Naive thymus-derived CD8-positive, alpha-beta T cell (primary cell): ENCODE data around the gene HERC6. TPM values are rescaled to one million over a fixed set of nuclear protein-coding genes. Genes with fewer than 3 reads are reported as not detected.
"Not testable (repeated sequence)": the region's sequence is repeated elsewhere in the genome, so short reads cannot be mapped to it uniquely, and the experiment has no call there.

Experiments used
- ATAC-seq, 2 donors: fragments of 150-1000 bp; cut with Tn5 transposase in 1 of 2; sonication (Bioruptor Pico), chemical (Tn5 transposase) in 1 of 2; 1 replicate in 1 of 2; 2 replicates in 1 of 2; pipeline ENCODE4 v1.10.0; 2021; ENCODE audit warnings: mild to moderate bottlenecking in 2 of 2, moderate library complexity in 2 of 2
- POLR2A ChIA-PET: fragments of 350-600 bp; sonication (Branson Sonifier 250); formaldehyde crosslinking; loops from one replicate; lab custom pipeline; 2021; ENCODE audit warnings: antibody characterized with exemption; lab: Charles Lee
- DNase-seq, 10 donors: peaks; one replicate each; pipeline versions ENCODE4 v3.0.0 to v3.0.0-alpha.2; 2020 to 2022
- H3K27ac Mint-ChIP-seq, 10 donors: one replicate each; pipeline ENCODE4 v1.8.0; 2020 to 2022; ENCODE audit warnings: mild to moderate bottlenecking in 10 of 10, mixed read lengths in 10 of 10, moderate library complexity in 4 of 10, inconsistent platforms in 1 of 10
- H3K27me3 Mint-ChIP-seq, 5 donors: one replicate each; pipeline ENCODE4 v1.8.0; 2021 to 2022; ENCODE audit warnings: mixed read lengths in 5 of 5
- H3K36me3 Mint-ChIP-seq, 3 donors: one replicate each; pipeline ENCODE4 v1.8.0; 2020 to 2022; ENCODE audit warnings: mixed read lengths in 3 of 3, mild to moderate bottlenecking in 2 of 3, inconsistent platforms in 1 of 3
- H3K4me1 Mint-ChIP-seq, 4 donors: one replicate each; pipeline ENCODE4 v1.8.0; 2021 to 2022; ENCODE audit warnings: mixed read lengths in 4 of 4
- H3K4me3 Mint-ChIP-seq, 10 donors: one replicate each; pipeline ENCODE4 v1.8.0; 2020 to 2022; ENCODE audit warnings: mild to moderate bottlenecking in 10 of 10, mixed read lengths in 10 of 10, moderate library complexity in 6 of 10, inconsistent platforms in 1 of 10
- H3K9me3 Mint-ChIP-seq, 9 donors: one replicate each; pipeline ENCODE4 v1.8.0; 2020 to 2022; ENCODE audit warnings: mixed read lengths in 9 of 9, mild to moderate bottlenecking in 3 of 9, inconsistent platforms in 1 of 9, moderate library complexity in 1 of 9
- polyA plus RNA-seq, 3 donors: library from polyadenylated mRNA; unstranded; fragments of 300-500 nt; fragmentation: Illumina TruSeq; gene quantifications; one replicate each; pipeline ENCODE4 v1.2.3, GENCODE V29; 2021
- total RNA-seq, 8 experiments: library from RNA in 2 of 8; stranded (reverse) in 2 of 8; gene quantifications; one replicate each; pipeline ENCODE4 v1.2.3 and lab custom pipeline; 2021 to 2026

Gene HERC6
- 10 to 100 TPM; 31.8 to 35.5 TPM for total RNA-seq
- polyA plus RNA-seq, result 10 to 100 TPM; 10.8 to 18.4 (median 18.1) TPM
- total RNA-seq (lab: John Stamatoyannopoulos, UW), result 5.7 to 40.3 (median 19.3) reads per million in 6 experiments

- H3K4me1 Mint-ChIP-seq, result peaks cover 16 to 47% (median 38%) of the 10 kb centered on the region in 4 donors
- H3K27me3 Mint-ChIP-seq, result no peaks in the 10 kb centered on the region
- DNase-seq (peak; percentile 43 to 80 (median 68)), ATAC-seq (peak; percentile 69 to 74)
- H3K4me3 Mint-ChIP-seq, result peak within 1 kb of the TSS; percentile 90 to 97 (median 96)
- POLR2A ChIA-PET, result interaction anchor here (0.6 to 2.9 kb wide), 10 partner anchors 37 to 214 kb away, joined by 3 to 40 read pairs (median 4); partner anchors contain the start of genes HERC3, HERC5, PPM1K and PYURF
- peaks cover 0 to 2% (median 0%) of the 10 kb centered on the region in 9 donors for H3K9me3 Mint-ChIP-seq
- peaks cover 0 to 8% (median 4%) of the 10 kb centered on the region in 3 donors for H3K36me3 Mint-ChIP-seq
- H3K27ac Mint-ChIP-seq, result peak within 1 kb of the TSS; percentile 90 to 98 (median 96)
Measured at GRCh38 chr4:88378691-88379559, at the start of gene HERC6. Gene HERC6 (plus strand): TSS chr4:88378852. CDS start chr4:88378922, 70 bp downstream.

- no peaks in the 10 kb centered on the region for H3K36me3 Mint-ChIP-seq
- DNase-seq (no peak), ATAC-seq (no peak)
- H3K4me3 Mint-ChIP-seq, result no peak overlapping the region
- H3K4me1 Mint-ChIP-seq, result peaks cover 3 to 12% (median 5%) of the 10 kb centered on the region in 4 donors
- POLR2A ChIA-PET, result no interaction called here
- peaks cover 0 to 2% (median 0%) of the 10 kb centered on the region in 9 donors for H3K9me3 Mint-ChIP-seq
- H3K27ac Mint-ChIP-seq, result peak overlapping the region in 1 of 10 donors; percentile 12
- peaks cover 0 to 8% (median 2%) of the 10 kb centered on the region in 5 donors for H3K27me3 Mint-ChIP-seq
Measured at GRCh38 chr4:88333741-88334405, 44.8 kb upstream of the HERC6 start.

- peaks cover 0 to 2% (median 0%) of the 10 kb centered on the region in 9 donors for H3K9me3 Mint-ChIP-seq
- H3K4me1 Mint-ChIP-seq, result peaks cover 3 to 12% (median 5%) of the 10 kb centered on the region in 4 donors
- ATAC-seq (no peak), DNase-seq (no peak)
- no peaks in the 10 kb centered on the region for H3K36me3 Mint-ChIP-seq
- H3K4me3 Mint-ChIP-seq, result no peak overlapping the region
- peaks cover 0 to 8% (median 2%) of the 10 kb centered on the region in 5 donors for H3K27me3 Mint-ChIP-seq
- no peak overlapping the region for H3K27ac Mint-ChIP-seq
- POLR2A ChIA-PET, result no interaction called here
Measured at GRCh38 chr4:88335092-88335665, 43.5 kb upstream of the HERC6 start.

- H3K27me3 Mint-ChIP-seq, result no peaks in the 10 kb centered on the region
- no peak for DNase-seq
- no peaks in the 10 kb centered on the region for H3K36me3 Mint-ChIP-seq
- no peaks in the 10 kb centered on the region for H3K9me3 Mint-ChIP-seq
- no peak for ATAC-seq
- no peaks in the 10 kb centered on the region for H3K4me1 Mint-ChIP-seq
- no peak overlapping the region for H3K27ac Mint-ChIP-seq
- POLR2A ChIA-PET, result no interaction called here
- no peak overlapping the region for H3K4me3 Mint-ChIP-seq
Measured at GRCh38 chr4:88341227-88342192, 37.1 kb upstream of the HERC6 start.

GRCh38 chr4:88346902-88347301 lies 31.8 kb upstream of the HERC6 start:
- H3K36me3 Mint-ChIP-seq, POLR2A ChIA-PET, H3K9me3 Mint-ChIP-seq, H3K4me1 Mint-ChIP-seq, ATAC-seq, H3K4me3 Mint-ChIP-seq, H3K27ac Mint-ChIP-seq, DNase-seq, H3K27me3 Mint-ChIP-seq: not testable (repeated sequence)

GRCh38 chr4:88348761-88349160 lies 29.9 kb upstream of the HERC6 start:
- ATAC-seq, H3K36me3 Mint-ChIP-seq, H3K27ac Mint-ChIP-seq, POLR2A ChIA-PET, DNase-seq, H3K4me1 Mint-ChIP-seq, H3K4me3 Mint-ChIP-seq, H3K27me3 Mint-ChIP-seq: not testable (repeated sequence)
- peaks cover 0 to 19% (median 0%) of the 10 kb centered on the region in 9 donors for H3K9me3 Mint-ChIP-seq

- POLR2A ChIA-PET, result no interaction called here
- H3K4me3 Mint-ChIP-seq, result no peak overlapping the region
- ATAC-seq (no peak), DNase-seq (no peak)
- H3K27ac Mint-ChIP-seq, result no peak overlapping the region
- H3K27me3 Mint-ChIP-seq, result no peaks in the 10 kb centered on the region
- peaks cover 0 to 29% (median 0%) of the 10 kb centered on the region in 9 donors for H3K9me3 Mint-ChIP-seq
- peaks cover 0 to 11% (median 9%) of the 10 kb centered on the region in 3 donors for H3K36me3 Mint-ChIP-seq
- H3K4me1 Mint-ChIP-seq, result no peaks in the 10 kb centered on the region
Measured at GRCh38 chr4:88350786-88351185, 27.9 kb upstream of the HERC6 start.

GRCh38 chr4:88352062-88352740 lies 26.5 kb upstream of the HERC6 start:
- Mint-ChIP-seq H3K27me3 (no peaks in the 10 kb centered on the region), H3K9me3 (peaks cover 0 to 34% (median 0%) of the 10 kb centered on the region in 9 donors), H3K36me3 (peaks cover 0 to 12% (median 9%) of the 10 kb centered on the region in 3 donors), H3K27ac (no peak overlapping the region), H3K4me3 (no peak overlapping the region), H3K4me1 (no peaks in the 10 kb centered on the region)
- POLR2A ChIA-PET, result no interaction called here
- DNase-seq (no peak), ATAC-seq (no peak)

GRCh38 chr4:88353324-88353723 lies 25.3 kb upstream of the HERC6 start:
- Mint-ChIP-seq H3K4me1 (no peaks in the 10 kb centered on the region), H3K4me3 (no peak overlapping the region), H3K27me3 (no peaks in the 10 kb centered on the region), H3K36me3 (peaks cover 0 to 12% (median 9%) of the 10 kb centered on the region in 3 donors), H3K9me3 (peaks cover 0 to 34% (median 0%) of the 10 kb centered on the region in 9 donors), H3K27ac (no peak overlapping the region)
- DNase-seq (no peak), ATAC-seq (no peak)
- POLR2A ChIA-PET, result no interaction called here

GRCh38 chr4:88356771-88357170 lies 21.9 kb upstream of the HERC6 start:
- no peak overlapping the region for H3K27ac Mint-ChIP-seq
- peaks cover 0 to 12% (median 9%) of the 10 kb centered on the region in 3 donors for H3K36me3 Mint-ChIP-seq
- H3K9me3 Mint-ChIP-seq, result peaks cover 0 to 43% (median 5%) of the 10 kb centered on the region in 9 donors
- H3K27me3 Mint-ChIP-seq, result no peaks in the 10 kb centered on the region
- H3K4me3 Mint-ChIP-seq, result no peak overlapping the region
- POLR2A ChIA-PET, result no interaction called here
- no peak for ATAC-seq
- DNase-seq, result no peak
- H3K4me1 Mint-ChIP-seq, result no peaks in the 10 kb centered on the region

- Mint-ChIP-seq H3K27ac (no peak overlapping the region), H3K36me3 (peaks cover 0 to 9% (median 9%) of the 10 kb centered on the region in 3 donors), H3K4me3 (no peak overlapping the region), H3K4me1 (no peaks in the 10 kb centered on the region), H3K9me3 (peaks cover 0 to 43% (median 5%) of the 10 kb centered on the region in 9 donors), H3K27me3 (no peaks in the 10 kb centered on the region)
- ATAC-seq, result no peak
- DNase-seq, result no peak
- POLR2A ChIA-PET, result interaction anchor here (0.6 kb wide), 1 partner anchor 71 kb away, joined by 6 read pairs; no protein-coding TSS in a partner anchor
Measured at GRCh38 chr4:88357262-88357661, 21.4 kb upstream of the HERC6 start.
